GM18951 (cell line): ENCODE data around the gene NCKAP5.

Experiments used
- POLR2A ChIP-seq: IDR thresholded peaks from 4 replicates; pipeline ENCODE4 v1.6.1; 2011; ENCODE audit warnings: mild to moderate bottlenecking; ENCODE audit not compliant: insufficient read length, insufficient read depth; ENCODE audit errors: extremely low read depth
- in situ Hi-C: fragments of 300-500 bp; cut with MboI; formaldehyde crosslinking; loops from one replicate; pipeline ENCODE4 v1.12.0; 2022; ENCODE audit warnings: low sequenced_read_pairs, mixed read lengths, inconsistent platforms; ENCODE audit not compliant: unreplicated experiment

Gene NCKAP5

DNA sequence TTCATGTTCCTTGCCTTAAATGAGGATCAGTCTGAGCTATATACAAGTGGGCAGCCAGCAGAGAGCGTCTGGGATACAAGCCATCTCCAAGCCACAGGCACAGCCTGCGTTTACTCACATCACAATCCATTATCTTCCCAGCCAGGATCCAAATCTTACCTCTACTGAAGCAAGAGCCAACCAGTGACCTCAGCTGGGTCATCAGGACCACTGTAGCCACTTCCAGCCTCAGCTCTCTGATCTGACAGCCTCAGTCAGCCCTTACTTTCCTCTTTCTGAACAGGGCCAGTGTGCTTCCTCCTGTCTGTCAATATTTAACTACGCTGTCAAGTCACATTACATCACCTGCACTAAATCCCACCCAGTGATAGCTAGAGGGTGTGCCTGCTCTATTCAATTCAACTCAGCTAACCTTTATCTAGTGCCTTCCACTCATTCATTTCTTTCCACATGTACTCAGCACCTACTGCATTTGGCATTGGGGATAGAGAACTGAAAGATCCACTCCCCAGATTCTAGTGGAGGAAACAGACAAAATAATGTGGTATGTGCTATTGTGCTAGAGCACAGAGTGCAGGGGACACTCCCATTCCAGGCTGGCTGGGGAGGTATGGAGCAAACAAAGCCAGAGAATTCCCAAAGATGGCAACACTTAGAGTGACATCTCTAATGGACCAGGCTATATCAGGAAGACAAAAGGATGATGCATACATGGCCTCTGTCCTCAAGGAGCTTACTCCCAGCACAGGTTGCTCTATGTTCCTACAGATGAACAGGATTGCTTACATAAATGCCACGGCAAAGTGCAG lies 146.5 kb downstream of the NCKAP5 start:
- in situ Hi-C loops = no loop called here
- TF ChIP-seq POLR2A = peak; percentile 65

DNA sequence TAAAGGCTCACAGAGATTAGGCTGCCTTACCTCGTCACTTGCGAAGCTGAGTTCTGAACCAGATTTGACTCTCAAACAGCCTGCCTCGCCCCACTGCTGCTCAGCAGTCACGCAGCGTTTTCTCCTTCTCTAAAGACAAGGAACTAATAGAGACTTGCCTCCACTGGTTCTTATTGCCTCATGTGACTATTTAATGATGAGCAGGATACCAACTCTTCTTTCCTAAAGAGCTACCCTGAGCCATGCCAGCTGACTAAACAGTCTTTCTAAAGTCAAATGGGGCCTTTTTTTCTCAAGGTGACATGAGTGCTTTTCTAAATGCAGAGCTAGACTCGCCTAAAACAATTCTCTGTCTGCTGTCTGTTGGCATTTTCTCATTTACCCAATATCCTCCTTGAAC lies 147.5 kb downstream of the NCKAP5 start:
- no peak for TF ChIP-seq POLR2A
- in situ Hi-C loops = no loop called here

DNA sequence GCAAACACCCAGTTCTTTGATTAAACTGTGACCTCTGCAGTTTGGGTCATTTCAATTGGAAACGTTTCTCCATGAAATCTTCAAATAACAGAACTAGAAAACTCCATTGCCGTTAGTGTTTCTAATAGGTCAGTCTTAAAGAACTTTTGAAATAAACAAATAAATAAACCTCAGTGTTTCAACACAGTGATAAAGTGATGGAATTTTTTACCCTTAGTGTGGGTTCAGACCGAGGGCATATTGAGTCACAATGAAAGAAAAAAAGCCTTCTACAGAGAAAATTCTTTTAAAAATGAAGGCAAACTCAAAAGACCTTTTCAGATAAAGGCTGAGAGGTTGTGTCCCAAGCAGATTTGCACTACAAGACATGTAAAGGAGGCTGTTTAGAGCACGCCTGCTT lies 149.6 kb downstream of the NCKAP5 start:
- TF ChIP-seq POLR2A = no peak

DNA sequence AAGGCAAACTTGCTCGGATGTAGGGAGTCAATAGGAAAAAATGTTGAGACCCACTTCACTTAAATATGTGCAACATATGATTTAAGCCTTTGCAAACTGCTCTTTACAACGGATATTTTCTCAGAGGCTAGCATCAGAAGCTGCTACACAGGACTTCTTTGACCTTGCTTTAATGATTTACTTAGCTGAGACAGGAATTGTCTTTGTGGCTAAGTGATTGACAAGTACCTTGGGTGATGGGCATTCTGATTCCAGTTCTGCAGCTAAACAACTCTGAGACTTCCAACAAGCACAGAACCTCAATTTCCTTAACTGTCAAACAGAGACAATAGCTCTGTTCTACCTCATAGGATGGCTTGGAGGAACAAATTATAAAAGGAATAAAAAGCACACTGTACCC lies 150.2 kb downstream of the NCKAP5 start:
- TF ChIP-seq POLR2A = no peak
- in situ Hi-C loops = no loop called here

More for the DNA sequence above, 149.6 kb downstream of the NCKAP5 start:
- in situ Hi-C loops = no loop called here

DNA sequence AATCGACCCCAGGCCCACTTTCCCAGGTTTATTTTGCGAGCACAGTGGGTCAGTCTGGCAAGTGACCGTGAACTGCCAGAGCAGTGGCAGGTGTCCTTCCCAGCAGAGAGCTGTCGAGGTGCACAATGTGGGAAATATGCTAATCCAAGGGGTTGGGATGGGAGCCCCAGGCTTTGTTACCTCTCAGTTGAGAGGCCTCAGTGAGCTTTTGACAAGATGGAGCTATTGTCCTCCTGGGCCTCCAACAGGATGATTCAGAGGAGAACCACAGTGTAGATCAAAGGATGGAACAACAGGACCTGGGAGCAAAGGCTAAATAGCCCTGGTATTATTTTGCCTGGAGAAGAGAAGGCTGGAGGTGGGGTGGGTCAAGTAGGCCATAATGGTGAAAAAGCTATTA lies 150.8 kb downstream of the NCKAP5 start:
- in situ Hi-C loops = no loop called here
- no peak for TF ChIP-seq POLR2A

DNA sequence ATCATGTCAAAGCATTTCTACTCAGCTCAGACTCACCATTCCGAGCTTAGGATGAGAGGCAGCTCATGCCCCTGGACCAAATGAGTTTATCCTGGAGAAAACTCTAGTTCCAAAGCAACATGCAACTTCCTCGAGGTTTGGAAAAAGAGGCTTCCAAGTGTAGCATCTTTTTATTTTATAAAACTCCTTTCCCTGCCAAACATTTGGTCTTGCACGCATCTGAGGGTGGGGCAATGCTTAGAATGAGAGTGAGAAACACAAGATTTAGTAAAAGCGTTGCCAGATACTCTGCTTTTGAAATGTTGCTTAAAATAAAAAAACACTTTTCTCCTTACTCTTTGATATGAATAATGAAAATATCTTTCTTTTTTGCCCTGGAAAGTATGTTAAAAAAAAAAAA lies 151.5 kb downstream of the NCKAP5 start:
- in situ Hi-C loops = no loop called here
- TF ChIP-seq POLR2A = no peak

DNA sequence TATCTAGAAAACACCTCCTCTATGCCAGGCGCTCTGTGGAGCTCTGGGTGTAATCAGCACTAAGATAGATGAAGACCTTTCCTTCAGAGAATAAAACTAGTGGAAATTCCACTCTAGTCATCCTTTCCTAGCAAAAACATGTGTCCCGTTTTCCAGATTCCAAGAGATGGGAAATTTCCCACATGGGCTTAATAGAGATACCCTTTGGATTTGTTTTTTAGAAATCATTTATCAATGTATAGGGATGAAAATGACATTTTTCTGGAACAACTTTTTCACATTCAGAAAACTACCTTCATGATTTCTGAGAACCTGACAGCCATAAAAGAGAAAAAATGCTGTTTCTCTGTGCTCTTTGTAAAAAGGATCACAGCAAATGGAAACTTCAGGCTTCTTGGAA lies 152.1 kb downstream of the NCKAP5 start:
- TF ChIP-seq POLR2A = no peak
- in situ Hi-C loops = no loop called here

DNA sequence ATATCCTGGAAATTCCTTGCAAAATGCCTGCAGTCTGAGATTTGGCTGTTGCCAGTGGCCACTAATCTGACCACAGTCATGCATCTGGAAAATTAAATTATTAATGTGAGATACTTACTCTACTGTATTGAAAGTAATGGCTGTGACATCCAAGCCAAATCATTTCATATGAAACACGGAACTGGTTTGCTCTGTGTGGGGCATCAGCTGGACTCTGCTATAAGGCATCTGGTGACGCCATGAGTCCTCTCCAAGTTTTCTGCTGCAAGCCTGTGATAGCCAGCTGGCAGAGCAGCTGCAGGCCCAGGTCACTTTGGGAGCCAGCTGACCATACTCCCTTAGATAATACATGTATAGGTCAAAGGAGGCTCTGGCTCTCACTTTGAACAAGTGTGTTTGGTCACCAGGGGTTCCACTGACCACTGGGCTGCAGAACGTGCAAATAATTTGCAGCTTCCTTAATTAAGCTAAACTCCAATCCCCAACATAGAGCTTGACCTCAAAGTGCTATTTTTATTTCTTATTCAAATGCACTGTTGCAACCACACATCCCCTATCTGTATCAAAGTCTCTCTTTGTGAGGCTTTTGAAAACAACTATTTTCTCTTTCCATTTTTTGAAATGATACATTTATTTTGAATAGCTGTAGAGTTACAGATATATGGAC lies 152.9 kb downstream of the NCKAP5 start:
- in situ Hi-C loops = no loop called here
- no peak for TF ChIP-seq POLR2A

DNA sequence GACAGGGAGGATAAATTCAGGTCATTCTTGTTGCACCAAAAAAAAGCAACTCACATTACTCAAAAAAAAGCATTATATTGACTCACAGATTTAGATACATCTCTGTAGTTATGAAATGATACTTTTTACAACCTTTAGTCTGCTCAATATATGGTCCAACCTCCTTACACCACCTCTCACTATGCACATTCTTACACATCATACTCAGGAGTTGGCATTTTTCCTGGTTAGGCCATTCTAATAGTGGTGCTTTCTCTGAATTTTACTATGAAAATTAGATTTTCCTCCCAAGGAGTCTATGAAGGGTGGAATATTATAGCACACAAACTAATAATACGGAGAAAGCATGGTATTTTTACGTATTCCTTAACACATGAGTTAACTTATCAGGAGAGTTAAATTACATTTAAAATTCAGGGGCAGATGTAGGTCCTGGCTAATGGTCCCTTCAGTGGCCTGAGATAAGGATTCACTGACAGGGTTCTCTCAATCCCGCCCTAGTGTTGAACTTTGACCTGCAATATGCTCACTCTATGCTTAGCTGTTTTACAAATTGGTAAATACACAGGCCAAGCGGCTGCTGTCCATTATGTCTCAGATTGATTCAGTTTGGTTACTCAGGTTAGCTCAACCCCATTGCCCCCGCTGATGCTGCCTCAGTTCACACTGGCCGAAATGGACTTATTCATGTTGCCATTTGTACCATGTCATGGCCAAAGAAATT lies 153.6 kb downstream of the NCKAP5 start:
- in situ Hi-C loops = no loop called here
- TF ChIP-seq POLR2A = no peak

DNA sequence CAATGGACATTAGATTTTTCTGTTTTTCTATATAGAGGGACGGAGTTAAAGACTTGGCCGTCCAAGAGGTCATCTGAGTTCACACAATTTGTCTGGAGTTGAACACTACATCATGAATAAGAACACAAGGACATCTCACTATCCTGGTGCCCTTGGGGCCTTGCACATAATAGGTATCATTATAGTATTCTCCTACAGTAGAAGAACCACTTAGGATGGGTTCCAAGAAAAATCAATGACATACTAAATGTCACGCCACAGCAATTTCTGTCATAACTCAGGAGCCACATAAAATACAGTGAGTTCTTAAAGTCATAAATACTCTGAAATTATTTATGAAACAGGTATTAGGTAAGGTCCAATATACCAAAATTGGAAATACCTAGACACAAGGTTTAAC lies 154.4 kb downstream of the NCKAP5 start:
- TF ChIP-seq POLR2A = no peak
- in situ Hi-C loops = no loop called here

DNA sequence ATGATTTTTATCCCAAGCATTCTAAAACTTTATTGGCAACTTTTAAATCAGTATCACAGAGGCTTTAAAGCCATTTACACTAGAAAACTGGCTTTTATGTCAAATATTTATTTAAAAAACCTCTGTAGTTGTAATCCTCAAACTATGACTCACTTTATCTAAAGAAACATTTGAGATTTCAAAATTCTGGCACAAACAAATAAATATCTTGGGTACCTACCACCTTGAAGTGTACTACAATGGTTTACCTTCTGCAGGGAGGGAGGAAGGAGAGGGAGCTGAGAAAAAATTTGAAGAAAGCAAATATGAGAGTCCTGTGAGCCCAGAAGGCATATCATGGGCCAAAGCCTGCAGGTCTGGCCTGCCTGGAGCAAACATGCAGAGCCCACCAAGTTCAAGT lies 155.6 kb downstream of the NCKAP5 start:
- TF ChIP-seq POLR2A = no peak
- in situ Hi-C loops = no loop called here

DNA sequence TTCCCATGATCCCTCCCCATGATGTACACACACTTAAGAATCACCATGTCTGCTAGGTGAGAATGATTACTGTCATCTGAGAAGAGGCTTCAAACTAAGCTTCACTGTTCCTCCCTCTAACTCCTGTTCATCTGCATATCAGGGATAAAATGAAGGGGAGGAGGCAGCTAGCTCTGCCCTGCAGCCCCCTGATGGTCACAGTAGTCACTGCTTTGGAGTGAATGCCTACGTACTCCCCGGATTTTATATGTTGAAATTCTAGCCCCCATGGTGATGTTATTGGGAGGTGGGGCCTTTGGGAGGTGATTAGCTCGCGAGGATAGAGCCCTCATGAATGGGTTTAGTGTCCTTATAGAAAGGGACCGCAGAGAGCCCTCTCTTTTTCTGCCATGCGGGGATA lies 156.4 kb downstream of the NCKAP5 start:
- in situ Hi-C loops = no loop called here
- TF ChIP-seq POLR2A = no peak

DNA sequence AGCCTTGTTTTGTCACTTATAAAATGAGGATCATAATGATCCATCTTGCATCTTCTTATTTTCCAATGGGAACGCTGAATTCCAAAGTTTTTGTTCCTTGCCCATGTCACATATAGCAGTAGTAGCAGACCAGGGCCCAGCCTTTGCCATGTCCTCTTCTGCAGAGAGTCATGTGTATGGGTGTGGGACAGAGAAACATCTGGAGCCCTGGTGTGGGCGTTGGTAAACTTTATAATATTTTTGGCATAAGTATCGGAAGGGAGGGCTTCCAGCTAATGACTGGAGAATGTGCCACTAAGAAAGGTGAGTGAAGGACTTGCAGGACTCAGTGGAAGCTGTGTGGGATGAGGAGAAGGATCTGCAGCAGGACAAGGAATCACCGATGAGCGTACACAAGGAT lies 157.2 kb downstream of the NCKAP5 start:
- TF ChIP-seq POLR2A = no peak
- in situ Hi-C loops = no loop called here
